ENCODE measurements around the gene AOC1.

The AOC1 gene

GRCh38 chr7:150846291-150847115, 5.8 kb upstream of the AOC1 start:
- TF ChIP-seq, protein P1, sequence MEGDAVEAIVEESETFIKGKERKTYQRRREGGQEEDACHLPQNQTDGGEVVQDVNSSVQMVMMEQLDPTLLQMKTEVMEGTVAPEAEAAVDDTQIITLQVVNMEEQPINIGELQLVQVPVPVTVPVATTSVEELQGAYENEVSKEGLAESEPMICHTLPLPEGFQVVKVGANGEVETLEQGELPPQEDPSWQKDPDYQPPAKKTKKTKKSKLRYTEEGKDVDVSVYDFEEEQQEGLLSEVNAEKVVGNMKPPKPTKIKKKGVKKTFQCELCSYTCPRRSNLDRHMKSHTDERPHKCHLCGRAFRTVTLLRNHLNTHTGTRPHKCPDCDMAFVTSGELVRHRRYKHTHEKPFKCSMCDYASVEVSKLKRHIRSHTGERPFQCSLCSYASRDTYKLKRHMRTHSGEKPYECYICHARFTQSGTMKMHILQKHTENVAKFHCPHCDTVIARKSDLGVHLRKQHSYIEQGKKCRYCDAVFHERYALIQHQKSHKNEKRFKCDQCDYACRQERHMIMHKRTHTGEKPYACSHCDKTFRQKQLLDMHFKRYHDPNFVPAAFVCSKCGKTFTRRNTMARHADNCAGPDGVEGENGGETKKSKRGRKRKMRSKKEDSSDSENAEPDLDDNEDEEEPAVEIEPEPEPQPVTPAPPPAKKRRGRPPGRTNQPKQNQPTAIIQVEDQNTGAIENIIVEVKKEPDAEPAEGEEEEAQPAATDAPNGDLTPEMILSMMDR (IDR thresholded peaks at IDR 0.05; ENCODE audit: low read depth, low read length, missing control alignments): no peak
- no peak for DNase-seq (ENCODE audit: extremely low read depth, low read depth)
- H3K4me3 ChIP-seq (replicated peaks; ENCODE audit: low read depth, low read length): no peak overlapping the region

GRCh38 chr7:150847536-150847935, 4.8 kb upstream of the AOC1 start:
- TF ChIP-seq, protein P1 (IDR thresholded peaks at IDR 0.05; ENCODE audit: low read depth, low read length, missing control alignments): no peak
- DNase-seq (ENCODE audit: extremely low read depth, low read depth): no peak
- H3K4me3 ChIP-seq (replicated peaks; ENCODE audit: low read depth, low read length): no peak overlapping the region

DNA sequence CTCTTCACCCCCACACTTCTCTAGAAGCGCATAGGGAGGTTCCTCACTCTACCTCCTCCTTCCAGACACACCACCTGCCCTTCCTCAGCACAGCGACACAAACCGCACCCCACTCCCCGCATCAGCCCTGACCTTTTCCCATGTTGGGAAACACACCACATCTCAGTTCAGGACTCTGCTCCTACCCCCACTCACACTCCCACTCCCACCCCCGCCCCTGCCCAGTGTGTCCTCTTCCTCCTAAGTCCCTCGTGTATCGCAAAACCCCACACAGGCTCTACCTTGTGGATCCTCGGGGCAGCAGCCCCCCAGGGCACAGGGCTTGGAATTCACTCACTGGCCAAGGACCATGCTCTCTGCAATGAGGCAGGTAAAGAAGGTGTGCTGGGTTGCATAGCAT, 4.2 kb upstream of the AOC1 start:
- no peak overlapping the region for H3K4me3 ChIP-seq (replicated peaks; ENCODE audit: low read depth, low read length)
- TF ChIP-seq, protein P1 (IDR thresholded peaks at IDR 0.05; ENCODE audit: low read depth, low read length, missing control alignments): no peak
- DNase-seq (ENCODE audit: extremely low read depth, low read depth): no peak

DNA sequence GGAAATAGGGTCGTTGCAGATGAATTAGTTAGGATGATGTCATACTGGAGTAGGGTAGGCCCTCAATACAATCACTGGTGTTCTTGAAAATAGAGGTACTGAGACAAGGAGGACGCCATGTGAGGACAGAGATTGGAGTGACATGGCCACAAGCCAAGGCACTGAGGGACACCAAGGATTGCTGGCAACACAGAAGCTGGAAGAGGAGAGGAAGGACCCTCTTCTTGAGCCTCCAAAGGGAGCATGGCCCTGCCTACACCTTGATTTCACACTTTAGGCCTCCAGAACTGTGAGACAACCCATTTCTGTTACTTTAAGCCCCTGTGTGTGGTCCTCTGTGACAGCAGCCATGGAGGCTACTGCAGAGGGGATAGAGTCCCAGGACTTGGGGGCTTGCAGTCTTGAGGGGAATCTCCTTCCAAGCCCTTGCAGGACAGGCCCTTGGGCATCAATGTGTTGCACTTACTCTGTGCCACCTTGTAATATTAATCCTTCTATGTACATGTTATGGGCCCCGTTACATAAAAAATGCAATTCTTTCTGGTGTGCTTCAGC, 3.7 kb upstream of the AOC1 start:
- DNase-seq (ENCODE audit: extremely low read depth, low read depth): no peak
- H3K4me3 ChIP-seq (replicated peaks; ENCODE audit: low read depth, low read length): no peak overlapping the region
- TF ChIP-seq, protein P1 (IDR thresholded peaks at IDR 0.05; ENCODE audit: low read depth, low read length, missing control alignments): no peak

GRCh38 chr7:150849204-150849775, 3.0 kb upstream of the AOC1 start:
- TF ChIP-seq, protein P1 (IDR thresholded peaks at IDR 0.05; ENCODE audit: low read depth, low read length, missing control alignments): no peak
- no peak for DNase-seq (ENCODE audit: extremely low read depth, low read depth)
- H3K4me3 ChIP-seq (replicated peaks; ENCODE audit: low read depth, low read length): no peak overlapping the region

- TF ChIP-seq, protein P1 (IDR thresholded peaks at IDR 0.05; ENCODE audit: low read depth, low read length, missing control alignments): no peak
- H3K4me3 ChIP-seq (replicated peaks; ENCODE audit: low read depth, low read length): no peak overlapping the region
- DNase-seq (ENCODE audit: extremely low read depth, low read depth): no peak
These were observed 2.0 kb upstream of the AOC1 start for GRCh38 chr7:150850273-150850672.

Measured in HFF-Myc (cell line).